ENCODE measurements around the gene UNC5B.
"Not testable (repeated sequence)": the region's sequence is repeated elsewhere in the genome, so short reads cannot be mapped to it uniquely, and the experiment has no call there.

The UNC5B gene

GRCh38 chr10:71268247-71268691, 55.9 kb downstream of the UNC5B start:
- DNase-seq (ENCODE audit: low spot score): peak; percentile 66

- DNase-seq (ENCODE audit: low spot score): no peak
These were observed 56.4 kb downstream of the UNC5B start for GRCh38 chr10:71268758-71269157.

GRCh38 chr10:71269301-71270288, 57.2 kb downstream of the UNC5B start:
- no peak for DNase-seq (ENCODE audit: low spot score)

GRCh38 chr10:71270301-71271220, 58.2 kb downstream of the UNC5B start:
- peak; percentile 65 for DNase-seq (ENCODE audit: low spot score)

- DNase-seq (ENCODE audit: low spot score): no peak
These were observed 59.3 kb downstream of the UNC5B start for GRCh38 chr10:71271662-71272055.

- no peak for DNase-seq (ENCODE audit: low spot score)
These were observed 59.8 kb downstream of the UNC5B start for GRCh38 chr10:71272056-71272771.

- DNase-seq (ENCODE audit: low spot score): not testable (repeated sequence)
These were observed 60.6 kb downstream of the UNC5B start for GRCh38 chr10:71272974-71273373.

GRCh38 chr10:71273506-71273905, 61.1 kb downstream of the UNC5B start:
- no peak for DNase-seq (ENCODE audit: low spot score)

- DNase-seq (ENCODE audit: low spot score): no peak
These were observed 62.8 kb downstream of the UNC5B start for GRCh38 chr10:71274901-71275796.

- no peak for DNase-seq (ENCODE audit: low spot score)
These were observed 64.5 kb downstream of the UNC5B start for GRCh38 chr10:71276873-71277272.

GRCh38 chr10:71277914-71278665, 65.7 kb downstream of the UNC5B start:
- DNase-seq (ENCODE audit: low spot score): no peak

- DNase-seq (ENCODE audit: low spot score): no peak
These were observed 66.6 kb downstream of the UNC5B start for GRCh38 chr10:71278691-71279588.

- DNase-seq (ENCODE audit: low spot score): no peak
These were observed 67.3 kb downstream of the UNC5B start for GRCh38 chr10:71279590-71280170.

- DNase-seq (ENCODE audit: low spot score): no peak
These were observed 67.8 kb downstream of the UNC5B start for GRCh38 chr10:71280216-71280615.

GRCh38 chr10:71280825-71281224, 68.5 kb downstream of the UNC5B start:
- no peak for DNase-seq (ENCODE audit: low spot score)

- no peak for DNase-seq (ENCODE audit: low spot score)
These were observed 69.4 kb downstream of the UNC5B start for GRCh38 chr10:71281646-71282322.

- DNase-seq (ENCODE audit: low spot score): no peak
These were observed 69.9 kb downstream of the UNC5B start for GRCh38 chr10:71282323-71282680.

GRCh38 chr10:71283410-71283809, 71.0 kb downstream of the UNC5B start:
- no peak for DNase-seq (ENCODE audit: low spot score)
